ENCODE data around the gene ID4.

DNA sequence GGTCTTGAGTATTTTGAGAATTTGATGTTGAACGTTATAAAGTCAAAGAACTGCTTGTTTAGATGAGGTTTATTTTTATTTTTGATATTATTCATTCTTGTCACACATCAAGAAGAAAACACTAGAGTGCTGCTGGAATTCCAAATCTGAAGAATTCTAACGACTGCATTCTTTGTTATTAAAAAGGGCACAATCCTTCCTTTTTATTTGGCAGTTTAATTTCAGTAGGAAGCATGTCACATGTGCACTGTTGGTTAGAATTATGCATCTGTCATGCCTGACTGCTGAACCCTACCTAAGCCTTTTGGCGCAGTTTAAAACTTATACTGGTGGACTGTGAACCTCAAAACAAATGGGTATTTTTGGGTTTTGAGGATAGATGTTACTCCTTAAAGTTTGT is 4.0 kb downstream of the ID4 start:
- TF ChIP-seq ZNF274 (IDR thresholded peaks at IDR 0.05; ENCODE audit: low read depth, low read length) (no peak), SUZ12 (IDR thresholded peaks at IDR 0.05; ENCODE audit: extremely low read depth, insufficient read depth, insufficient read length) (no peak)

Data from NT2/D1 (cell line).